Spleen (tissue), 11 donors: ENCODE results near the gene ST6GALNAC1. TPM values are rescaled to one million over a fixed set of nuclear protein-coding genes. Genes with fewer than 3 reads are reported as not detected.

Experiments used
- DNase-seq: peaks from one replicate; pipeline ENCODE4 v3.0.0-alpha.2; 2020
- H3K27ac ChIP-seq, 8 donors: fragments of 200-600 bp; sonication (generic) in 7 of 8; 1 replicate in 4 of 8; 2 replicates in 4 of 8; pipeline versions ENCODE4 v1.5.0 to v1.8.0; 2016 to 2021; ENCODE audit warnings: inconsistent platforms in 4 of 8, mild to moderate bottlenecking in 4 of 8, moderate library complexity in 1 of 8
- H3K27me3 ChIP-seq, 7 donors: fragments of 200-600 bp; sonication (generic) in 6 of 7; replicated peaks in 1 of 7; 1 replicate in 4 of 7; 2 replicates in 3 of 7; pipeline versions ENCODE4 v1.5.0 to v1.8.0; 2016 to 2021; ENCODE audit warnings: inconsistent platforms in 3 of 7, mild to moderate bottlenecking in 1 of 7
- H3K36me3 ChIP-seq, 6 donors: fragments of 200-600 bp; sonication (generic) in 5 of 6; 1 replicate in 4 of 6; 2 replicates in 2 of 6; pipeline versions ENCODE4 v1.5.0 to v1.8.0; 2016 to 2021; ENCODE audit warnings: inconsistent platforms in 2 of 6
- H3K4me1 ChIP-seq, 6 donors: fragments of 200-600 bp; sonication (generic) in 5 of 6; 1 replicate in 3 of 6; 2 replicates in 3 of 6; pipeline versions ENCODE4 v1.5.0 to v1.8.0; 2016 to 2021; ENCODE audit warnings: inconsistent platforms in 3 of 6
- H3K4me3 ChIP-seq, 8 donors: fragments of 200-600 bp; sonication (generic) in 7 of 8; 1 replicate in 4 of 8; 2 replicates in 4 of 8; pipeline versions ENCODE4 v1.5.0 to v1.8.0; 2016 to 2021; ENCODE audit warnings: inconsistent platforms in 4 of 8, mild to moderate bottlenecking in 4 of 8, moderate library complexity in 2 of 8
- H3K9me3 ChIP-seq, 8 donors: fragments of 200-600 bp; sonication (generic) in 7 of 8; 1 replicate in 4 of 8; 2 replicates in 4 of 8; pipeline versions ENCODE4 v1.5.0 to v1.8.0; 2016 to 2021; ENCODE audit warnings: inconsistent platforms in 4 of 8
- CTCF ChIP-seq, 11 experiments: fragments of 200-600 bp in 7 of 11; fragments of 450-650 bp in 4 of 11; sonication (generic) in 4 of 11; IDR thresholded peaks in 8 of 11; conservative IDR thresholded peaks in 3 of 11; 1 replicate in 7 of 11; 2 replicates in 4 of 11; pipeline versions ENCODE4 v1.4.0 to v1.8.0; 2016 to 2021; ENCODE audit warnings: antibody characterized with exemption in 11 of 11, inconsistent platforms in 4 of 11, mild to moderate bottlenecking in 1 of 11
- POLR2A ChIP-seq, 3 donors: fragments of 450-650 bp; IDR thresholded peaks; one replicate each; pipeline ENCODE4 v1.5.1; 2017; ENCODE audit warnings: antibody characterized with exemption in 3 of 3, mild to moderate bottlenecking in 1 of 3
- POLR2AphosphoS5 ChIP-seq, 3 donors: sonication (generic); formaldehyde crosslinking; IDR thresholded peaks; one replicate each; pipeline ENCODE4 v1.5.1; 2017; ENCODE audit warnings: antibody characterized with exemption in 3 of 3
- WGBS, 5 donors: extraction: QIAGEN DNeasy Blood & Tissue Kit in 3 of 5; methylation state at CpG; one replicate each; pipeline versions ENCODE4 v1.1.5 to v1.1.7; 2013 to 2018; 5-methylcytosine and 5-hydroxymethylcytosine counted together
- intact Hi-C: fragments of 100-400 bp; cut with DNase I; formaldehyde crosslinking; loops from one replicate; pipeline ENCODE4 v1.15.0; 2023; ENCODE audit warnings: low total_unique reads
- polyA plus RNA-seq, 3 donors: library from polyadenylated mRNA; stranded (reverse); fragments of 200-250 nt; gene quantifications; one replicate each; pipeline ENCODE4 v1.2.1, GENCODE V29; 2013
- total RNA-seq, 7 donors: library from RNA; depleted of rRNA in 3 of 7; stranded (reverse); fragments of >200 nt in 3 of 7; fragmentation: NEBNext Ultra II Directional in 4 of 7; extraction: Animal tissue kit (Norgen Biotek cat#: 25700) in 4 of 7; gene quantifications; one replicate each; pipeline versions ENCODE4 v1.1.0 to v1.2.1, GENCODE V29; 2016 to 2021
- donor health status: healthy with polysubstance abuse.
- donor health status: DM: no; HTN: no; CAD: no; lungs with moderate emphysema.
- donor health status: DM: no; HTN: no; CAD: no.
- donor health status: Bipolar disorder and iron deficiency.
- donor health status: healthy.
- donor health status: DM: no; HTN: no; CAD: no.
- donor health status: DM: yes; HTN: yes; CAD: no.

Gene ST6GALNAC1
- total and polyA plus RNA-seq, 10 donors: 2.3 to 25.3 (median 12.9) TPM

GRCh38 chr17:76670020-76670717 lies 26.6 kb upstream of the ST6GALNAC1 start:
- peak overlapping the region in 6 of 8 donors; percentile 18 to 94 (median 90) for H3K27ac ChIP-seq
- no peak for DNase-seq
- no peaks in the 10 kb centered on the region for H3K27me3 ChIP-seq
- H3K9me3 ChIP-seq: no peaks in the 10 kb centered on the region
- no peak overlapping the region for H3K4me3 ChIP-seq
- H3K4me1 ChIP-seq: peaks cover 6 to 34% (median 24%) of the 10 kb centered on the region in 6 donors
- intact Hi-C loops: no loop called here
- WGBS, 5 donors: 80 to 83% (median 82%) methylated on average over 9 of the region's 9 CpGs
- H3K36me3 ChIP-seq: peaks cover 0 to 8% (median 0%) of the 10 kb centered on the region in 6 donors
- TF ChIP-seq POLR2AphosphoS5 (IDR thresholded peaks at IDR 0.05): no peak
- no peak for TF ChIP-seq CTCF (IDR thresholded peaks at IDR 0.05 in 8 of 11, conservative IDR thresholded peaks at IDR 0.05 in 3 of 11)

- Histone ChIP-seq H3K36me3 (no peaks in the 10 kb centered on the region), H3K4me1 (peaks cover 6 to 29% (median 23%) of the 10 kb centered on the region in 6 donors), H3K4me3 (no peak overlapping the region), H3K27me3 (peaks cover 0 to 9% (median 0%) of the 10 kb centered on the region in 7 donors), H3K27ac (no peak overlapping the region), H3K9me3 (no peaks in the 10 kb centered on the region)
- intact Hi-C loops: no loop called here
- 86 to 91% (median 87%) methylated on average over 14 of the region's 14 CpGs for WGBS, 5 donors
- no peak for DNase-seq
- no peak for TF ChIP-seq CTCF (IDR thresholded peaks at IDR 0.05 in 8 of 11, conservative IDR thresholded peaks at IDR 0.05 in 3 of 11)
- no peak for TF ChIP-seq POLR2A (IDR thresholded peaks at IDR 0.05)
- no peak for TF ChIP-seq POLR2AphosphoS5 (IDR thresholded peaks at IDR 0.05)
These were observed 24.4 kb upstream of the ST6GALNAC1 start for GRCh38 chr17:76667786-76668453.

GRCh38 chr17:76667491-76667755 lies 23.9 kb upstream of the ST6GALNAC1 start:
- no peak for DNase-seq
- H3K4me1 ChIP-seq: peaks cover 1 to 24% (median 18%) of the 10 kb centered on the region in 6 donors
- no peak overlapping the region for H3K27ac ChIP-seq
- WGBS, 5 donors: 59 to 78% (median 61%) methylated on average over 2 of the region's 2 CpGs
- no peaks in the 10 kb centered on the region for H3K9me3 ChIP-seq
- TF ChIP-seq CTCF (IDR thresholded peaks at IDR 0.05 in 8 of 11, conservative IDR thresholded peaks at IDR 0.05 in 3 of 11): no peak
- no peak for TF ChIP-seq POLR2AphosphoS5 (IDR thresholded peaks at IDR 0.05)
- no peak for TF ChIP-seq POLR2A (IDR thresholded peaks at IDR 0.05)
- intact Hi-C loops: no loop called here
- peaks cover 0 to 9% (median 0%) of the 10 kb centered on the region in 7 donors for H3K27me3 ChIP-seq
- H3K36me3 ChIP-seq: no peaks in the 10 kb centered on the region
- H3K4me3 ChIP-seq: no peak overlapping the region

DNA sequence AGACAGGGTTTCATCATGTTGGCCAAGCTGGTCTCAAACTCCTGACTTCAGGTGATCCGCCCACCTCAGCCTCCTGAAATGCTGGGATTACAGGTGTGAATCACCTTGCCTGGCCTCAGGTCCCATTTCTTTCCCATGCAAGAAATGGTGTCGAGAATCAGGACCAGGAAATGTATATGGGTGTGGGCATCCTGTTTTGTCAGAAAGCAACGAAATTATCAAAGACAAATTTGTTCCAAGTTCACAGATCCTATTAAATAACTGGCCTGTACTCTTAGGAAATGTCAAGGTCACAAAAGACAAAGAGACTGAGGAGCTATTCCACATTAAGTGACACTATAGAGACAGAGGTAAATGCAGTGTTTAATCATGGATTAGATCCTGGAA lies 17.1 kb upstream of the ST6GALNAC1 start:
- peaks cover 4 to 37% (median 28%) of the 10 kb centered on the region in 6 donors for H3K4me1 ChIP-seq
- H3K36me3 ChIP-seq: no peaks in the 10 kb centered on the region
- H3K27me3 ChIP-seq: peaks cover 0 to 17% (median 0%) of the 10 kb centered on the region in 7 donors
- 34 to 54% (median 46%) methylated on average over 3 of the region's 3 CpGs for WGBS, 5 donors
- intact Hi-C loops: no loop called here
- H3K27ac ChIP-seq: peak overlapping the region in 7 of 8 donors; percentile 5 to 68 (median 42)
- no peak for TF ChIP-seq POLR2AphosphoS5 (IDR thresholded peaks at IDR 0.05)
- TF ChIP-seq POLR2A (IDR thresholded peaks at IDR 0.05): no peak
- no peak for TF ChIP-seq CTCF (IDR thresholded peaks at IDR 0.05 in 8 of 11, conservative IDR thresholded peaks at IDR 0.05 in 3 of 11)
- no peak overlapping the region for H3K4me3 ChIP-seq
- no peaks in the 10 kb centered on the region for H3K9me3 ChIP-seq
- DNase-seq: no peak
